Effector CD8-positive, alpha-beta T cell (primary cell): ENCODE measurements around the gene GDAP1L1.
"Not testable (repeated sequence)": the region's sequence is repeated elsewhere in the genome, so short reads cannot be mapped to it uniquely, and the experiment has no call there.

Source experiments
- DNase-seq: peaks from one replicate; lab custom pipeline; 2025; lab: John Stamatoyannopoulos, UW

Gene GDAP1L1

DNA sequence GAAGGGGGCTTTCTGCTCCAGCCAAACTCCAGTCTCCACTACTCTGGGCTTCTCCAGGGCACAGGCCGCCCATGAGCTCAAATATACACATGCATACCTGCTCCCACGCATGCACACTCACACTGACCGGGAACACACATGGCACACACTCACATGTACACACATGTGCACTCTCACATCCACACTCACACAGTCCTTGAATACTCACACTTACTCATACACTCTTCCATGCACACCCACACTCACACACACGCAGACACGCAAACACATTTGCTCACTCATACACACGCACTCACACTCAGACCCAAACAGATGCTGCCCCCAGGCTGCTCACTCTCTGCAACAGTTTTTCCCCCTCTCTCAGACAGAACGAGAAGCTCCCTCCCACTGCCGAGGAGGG is 7.0 kb downstream of the GDAP1L1 start:
- DNase-seq, result no peak

DNA sequence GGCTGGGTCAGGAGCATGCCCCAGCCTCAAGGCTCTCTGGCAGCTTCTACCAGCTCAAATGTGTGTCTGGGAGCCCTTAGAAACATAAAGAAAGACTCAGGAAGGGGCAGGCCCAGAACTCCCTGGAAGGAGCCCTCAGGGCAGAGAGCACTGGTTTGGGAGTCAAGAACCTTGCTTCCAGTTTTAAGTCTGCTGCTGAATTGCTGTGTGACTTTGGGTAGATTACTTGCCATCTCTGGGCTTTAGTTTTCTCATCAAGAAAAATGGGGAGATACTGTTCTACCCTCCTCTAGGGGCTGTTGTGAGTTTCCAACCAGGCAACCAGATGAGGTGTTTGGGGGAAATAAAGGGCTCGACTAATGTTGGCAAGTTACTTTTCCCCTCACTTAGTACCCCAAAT is 8.8 kb downstream of the GDAP1L1 start:
- no peak for DNase-seq

DNA sequence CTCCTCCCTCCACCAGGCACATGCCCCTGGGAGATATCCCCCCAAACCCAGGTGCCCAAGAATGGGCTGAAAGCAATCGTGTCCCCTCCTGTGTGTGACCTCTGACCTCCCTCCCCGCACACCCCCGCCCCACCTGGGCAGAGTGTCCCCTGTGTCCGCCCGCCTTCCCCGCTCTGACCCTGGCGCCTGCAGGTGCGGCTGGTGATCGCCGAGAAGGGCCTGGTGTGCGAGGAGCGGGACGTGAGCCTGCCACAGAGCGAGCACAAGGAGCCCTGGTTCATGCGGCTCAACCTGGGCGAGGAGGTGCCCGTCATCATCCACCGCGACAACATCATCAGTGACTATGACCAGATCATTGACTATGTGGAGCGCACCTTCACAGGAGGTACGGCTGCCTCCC is 9.9 kb downstream of the GDAP1L1 start:
- no peak for DNase-seq

DNA sequence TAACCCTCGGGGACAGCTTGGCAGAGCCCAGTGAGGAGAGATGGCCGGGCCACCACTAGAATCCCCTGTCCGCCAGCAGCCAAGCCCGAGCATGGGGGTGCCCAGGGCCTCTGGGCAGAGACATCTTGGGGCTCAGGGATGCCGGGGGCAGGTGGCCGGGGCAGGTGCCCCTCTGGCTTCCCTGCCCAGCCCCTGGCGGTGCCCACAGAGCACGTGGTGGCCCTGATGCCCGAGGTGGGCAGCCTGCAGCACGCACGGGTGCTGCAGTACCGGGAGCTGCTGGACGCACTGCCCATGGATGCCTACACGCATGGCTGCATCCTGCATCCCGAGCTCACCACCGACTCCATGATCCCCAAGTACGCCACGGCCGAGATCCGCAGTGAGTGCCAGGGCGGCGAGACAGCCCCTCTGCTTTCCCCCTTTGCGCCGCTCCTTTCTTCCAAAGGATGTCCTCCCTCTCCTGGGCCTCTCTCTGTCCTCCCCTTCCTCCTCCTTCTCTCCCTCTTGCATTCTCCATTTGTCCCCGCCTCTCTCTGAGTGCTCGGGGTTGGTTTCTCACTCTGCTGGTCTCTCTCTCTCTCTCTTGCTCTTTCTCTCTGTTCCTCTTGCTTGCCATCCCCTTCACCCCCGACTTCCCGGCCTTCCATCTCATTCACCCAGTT is 11.2 kb downstream of the GDAP1L1 start:
- no peak for DNase-seq

DNA sequence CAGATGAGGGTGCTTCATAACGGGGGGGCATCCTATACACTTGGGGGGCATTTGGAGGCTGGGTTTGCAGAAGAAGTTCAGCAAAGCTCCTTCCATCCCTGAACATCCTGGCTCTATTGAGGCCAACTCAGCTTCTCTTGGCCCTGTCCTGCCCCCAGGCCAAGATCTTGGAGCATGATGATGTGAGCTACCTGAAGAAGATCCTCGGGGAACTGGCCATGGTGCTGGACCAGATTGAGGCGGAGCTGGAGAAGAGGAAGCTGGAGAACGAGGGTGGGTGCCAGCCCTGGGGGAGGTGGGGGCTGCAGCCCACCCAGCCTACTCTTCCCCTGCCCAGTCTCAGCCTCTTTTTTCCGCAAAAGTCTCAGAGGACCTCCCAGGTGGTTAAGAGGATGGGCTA is 17.2 kb downstream of the GDAP1L1 start:
- DNase-seq, result no peak

DNA sequence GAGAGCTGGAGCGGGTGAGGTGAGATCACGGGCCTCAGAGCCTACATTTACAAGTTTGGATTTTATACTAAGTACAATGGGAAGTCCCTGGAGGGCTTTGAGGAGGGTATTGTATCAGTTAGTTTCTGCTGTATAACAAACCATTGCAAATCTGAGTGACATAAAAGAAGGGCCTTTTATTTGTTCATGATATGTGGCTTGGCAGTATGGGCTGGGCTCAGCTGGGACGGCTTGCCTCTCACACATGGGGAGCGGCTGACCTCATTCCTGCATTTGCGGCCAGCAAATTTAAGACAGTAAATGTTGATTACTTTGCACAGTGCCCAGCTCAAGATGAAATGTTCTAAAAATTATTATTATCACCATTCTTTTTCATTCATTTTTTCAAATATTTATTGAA is 21.7 kb downstream of the GDAP1L1 start:
- DNase-seq, result no peak

DNA sequence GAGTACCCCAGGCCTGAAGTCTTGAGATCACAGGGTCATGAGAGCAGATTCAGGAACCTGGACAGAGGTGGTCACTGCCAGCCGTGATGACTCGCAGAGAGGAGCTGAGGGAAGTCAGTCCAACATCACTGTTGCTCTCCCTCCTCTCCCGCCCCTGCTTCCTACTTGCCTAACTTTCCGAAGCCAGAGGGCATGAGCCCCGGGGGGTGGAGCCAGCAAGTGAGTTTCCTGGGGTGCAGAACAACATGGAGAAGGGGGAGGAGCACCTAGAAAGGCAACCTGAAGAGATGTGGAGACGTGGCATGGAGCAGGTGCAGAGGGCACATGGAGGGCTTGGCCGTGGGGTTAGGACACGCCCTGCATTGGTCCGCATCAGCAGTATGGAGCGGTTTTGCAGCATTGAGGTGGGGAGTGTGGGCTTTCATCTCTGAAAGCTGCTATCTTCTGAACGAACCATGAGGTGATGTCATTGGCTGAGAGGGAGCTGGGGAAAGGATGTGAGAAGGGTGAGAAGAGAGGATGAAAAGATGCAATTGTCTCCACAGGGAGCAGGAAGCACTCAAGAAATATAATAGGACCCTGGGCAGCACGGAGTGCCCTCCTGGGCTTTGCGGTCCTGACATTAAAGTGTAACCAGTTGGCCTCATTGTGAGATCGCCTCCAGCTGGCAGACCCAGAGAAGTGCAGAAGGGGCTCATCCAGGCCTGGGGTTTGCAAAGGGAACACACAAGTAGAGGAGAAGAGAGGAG is 25.0 kb downstream of the GDAP1L1 start:
- no peak for DNase-seq

DNA sequence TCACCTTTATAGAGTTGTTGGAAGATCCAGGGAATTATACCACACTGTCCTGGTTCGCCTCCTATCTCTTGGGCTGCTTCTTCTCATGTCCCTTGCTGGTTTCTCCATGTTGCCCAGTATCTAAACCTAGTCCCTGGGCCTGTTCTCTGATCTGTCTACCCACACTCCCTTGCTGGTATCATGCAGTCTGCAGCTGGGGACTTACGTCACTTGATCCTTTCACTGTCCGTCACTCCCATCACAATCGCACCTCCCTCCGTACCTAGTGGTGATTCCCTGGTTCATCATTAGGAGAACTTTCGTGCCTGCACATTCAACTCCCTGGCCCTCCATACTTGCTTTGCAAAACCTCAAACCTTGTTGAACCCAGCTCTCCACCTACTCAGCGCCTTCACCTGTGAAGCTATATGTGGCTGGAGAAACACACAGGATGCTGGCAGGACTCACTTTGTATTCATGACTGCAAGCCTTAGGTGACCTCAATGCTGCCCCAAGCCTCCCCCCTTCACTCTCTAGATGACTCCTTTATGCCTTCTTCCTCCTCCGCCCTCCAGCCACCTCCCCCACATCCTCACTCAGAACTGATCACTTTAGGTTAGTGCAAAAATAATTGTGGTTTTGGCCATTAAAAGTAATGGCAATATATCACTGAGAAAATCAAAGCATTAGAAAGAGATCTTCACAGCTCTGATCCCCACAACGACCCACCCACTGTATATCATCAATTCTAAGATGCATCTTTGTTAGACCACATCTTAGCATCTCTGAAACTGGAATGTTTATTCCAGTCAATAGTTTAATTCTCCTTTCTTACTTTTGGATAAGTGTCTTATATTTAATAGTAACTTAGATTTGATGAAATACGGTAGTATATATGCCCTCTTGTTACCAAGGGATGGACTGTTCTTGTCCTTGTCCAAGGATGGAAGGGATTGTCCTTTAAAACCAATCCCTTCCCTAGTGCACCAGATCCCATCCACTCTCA is 26.4 kb downstream of the GDAP1L1 start:
- DNase-seq, result no peak

DNA sequence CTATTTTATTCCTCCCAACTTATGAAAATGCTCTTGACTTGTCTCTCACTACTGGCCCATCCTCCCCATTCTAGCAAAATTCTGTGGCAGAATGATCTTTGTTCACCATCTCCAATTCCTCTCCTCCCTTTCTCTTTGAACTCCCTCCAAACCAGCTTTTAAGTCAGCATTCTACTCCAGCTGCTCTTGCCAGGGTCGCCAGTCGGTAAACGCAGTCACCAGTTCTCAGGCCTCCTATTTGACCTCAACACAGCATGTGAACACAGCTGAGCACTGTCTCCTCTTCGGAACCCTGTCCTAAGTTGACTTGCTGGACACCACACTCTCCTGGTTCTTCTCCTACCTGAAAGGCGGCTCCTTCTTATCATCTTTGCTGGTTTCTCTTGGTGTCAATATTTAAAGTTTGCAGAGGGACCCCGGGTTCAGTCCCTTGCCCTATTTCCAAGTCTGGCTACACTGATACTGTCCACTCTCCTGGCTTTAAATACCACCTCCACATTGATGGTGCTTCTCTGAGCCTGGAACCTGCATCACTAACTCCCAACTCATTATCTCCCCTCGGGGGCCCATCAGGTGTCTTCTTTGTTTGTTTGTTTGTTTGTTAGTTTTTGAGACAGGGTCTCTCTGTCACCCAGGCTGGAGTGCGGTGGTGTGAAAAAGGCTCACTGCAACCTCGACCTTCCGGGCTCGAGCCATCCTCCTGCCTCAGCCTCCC is 27.4 kb downstream of the GDAP1L1 start:
- no peak for DNase-seq

DNA sequence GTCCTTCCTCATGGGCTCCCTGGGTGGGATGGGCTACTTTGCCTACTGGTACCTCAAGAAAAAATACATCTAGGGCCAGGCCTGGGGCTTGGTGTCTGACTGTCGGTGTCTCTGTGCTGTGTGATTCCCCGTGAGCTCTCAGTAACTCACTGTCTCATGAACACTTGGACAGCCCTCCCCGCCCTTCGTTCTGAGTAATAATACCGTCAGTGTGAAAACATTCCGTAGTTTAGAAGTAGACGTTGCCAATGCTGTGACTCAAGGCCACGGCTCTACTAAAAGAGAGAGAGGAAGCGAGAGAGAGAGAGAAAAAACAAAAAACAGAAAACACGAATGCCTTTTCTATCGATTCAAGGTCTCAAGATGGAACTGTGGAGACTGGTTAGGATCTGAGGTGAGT is 32.1 kb downstream of the GDAP1L1 start:
- DNase-seq, result no peak

DNA sequence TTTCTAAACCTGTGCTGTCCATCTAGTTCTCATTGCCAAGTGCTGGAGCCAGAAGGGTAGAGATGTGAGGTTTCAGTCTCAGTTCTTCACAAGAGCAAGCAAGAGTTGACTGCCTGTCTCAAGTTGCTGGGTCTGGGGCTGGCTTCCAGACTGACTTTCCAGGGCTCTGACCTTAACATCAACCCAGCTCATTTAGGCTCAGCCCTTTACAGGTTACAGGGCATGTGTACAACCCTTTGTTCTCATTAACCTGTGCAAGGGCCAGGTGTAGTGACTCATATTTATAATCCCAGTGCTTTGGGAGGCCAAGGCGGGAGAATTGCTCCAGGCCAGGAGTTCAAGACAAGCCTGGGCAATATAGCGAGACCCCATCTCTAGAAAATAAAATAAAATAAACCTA is 33.3 kb downstream of the GDAP1L1 start:
- no peak for DNase-seq

DNA sequence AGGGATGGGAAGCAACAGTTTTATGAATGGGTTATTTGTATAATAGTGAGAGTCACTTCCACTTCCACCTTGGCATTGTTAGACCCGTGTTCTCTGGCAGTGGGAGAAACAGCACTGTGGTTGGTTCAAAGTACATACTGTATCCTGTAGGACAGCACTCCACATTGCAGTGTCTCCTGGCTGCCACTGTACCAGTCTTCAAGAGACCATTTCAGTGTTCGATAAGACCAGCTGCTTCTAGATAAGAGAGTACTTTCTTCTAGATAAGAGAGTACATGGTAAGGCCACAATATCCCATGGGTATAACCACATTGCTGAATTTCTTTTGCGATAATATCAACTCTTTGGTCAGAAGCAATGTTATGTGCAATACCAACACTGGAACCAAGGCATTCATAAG is 35.1 kb downstream of the GDAP1L1 start:
- DNase-seq, result no peak

DNA sequence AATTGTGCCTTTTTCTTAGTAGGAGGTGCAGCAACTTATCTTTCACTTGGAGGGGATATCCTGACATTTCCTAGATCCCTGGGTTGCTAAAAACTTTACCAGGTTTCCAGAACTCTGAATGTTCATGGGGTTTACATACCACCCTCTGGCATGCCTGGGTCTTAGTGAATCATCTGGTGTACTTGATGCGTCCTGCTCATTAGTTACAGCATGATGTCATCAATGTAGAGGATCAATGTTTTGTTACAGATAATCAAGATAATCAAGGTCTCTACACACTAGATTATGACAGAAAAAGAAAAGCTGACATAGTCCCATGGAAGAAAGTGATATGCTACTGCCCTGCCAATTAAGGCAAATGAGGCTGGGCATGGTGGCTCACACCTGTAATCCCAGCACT is 36.9 kb downstream of the GDAP1L1 start:
- no peak for DNase-seq

DNA sequence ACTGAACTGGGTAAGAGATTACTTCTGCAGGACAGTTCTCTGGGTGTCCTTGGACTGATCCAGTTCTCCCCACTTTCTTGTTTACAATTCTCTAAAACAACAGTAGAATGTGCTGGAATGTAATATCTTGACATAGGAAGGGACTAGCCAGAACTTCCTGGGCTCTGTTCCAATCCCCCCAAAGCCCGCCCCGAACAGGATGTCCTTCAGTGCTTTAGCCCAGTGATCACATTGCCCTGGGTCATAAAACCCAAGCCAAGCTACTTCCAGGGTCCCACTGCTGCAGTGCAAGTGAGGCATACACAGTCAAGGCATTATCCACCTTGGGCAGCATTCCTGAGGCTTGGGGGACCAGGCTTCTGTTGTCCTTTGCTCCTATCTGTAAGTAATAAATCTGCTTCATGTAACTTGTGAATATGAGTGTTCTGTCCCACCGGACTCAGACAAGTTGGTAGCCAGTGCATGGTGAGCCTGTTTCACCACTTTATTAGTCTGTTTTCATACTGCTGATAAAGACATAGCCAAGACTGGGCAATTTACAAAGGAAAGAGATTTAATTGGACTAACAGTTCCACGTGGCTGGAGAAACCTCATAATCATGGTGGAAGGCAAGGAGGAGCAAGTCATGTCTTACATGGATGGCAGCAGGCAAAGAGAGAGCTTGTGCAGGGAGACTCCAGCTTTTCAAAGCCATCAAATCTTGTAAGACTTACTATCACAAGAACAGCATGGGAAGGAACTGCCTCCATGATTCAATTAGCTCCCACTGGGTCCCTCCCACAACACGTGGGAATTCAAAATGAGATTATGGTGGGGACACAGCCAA is 40.4 kb downstream of the GDAP1L1 start:
- DNase-seq, result no peak

DNA sequence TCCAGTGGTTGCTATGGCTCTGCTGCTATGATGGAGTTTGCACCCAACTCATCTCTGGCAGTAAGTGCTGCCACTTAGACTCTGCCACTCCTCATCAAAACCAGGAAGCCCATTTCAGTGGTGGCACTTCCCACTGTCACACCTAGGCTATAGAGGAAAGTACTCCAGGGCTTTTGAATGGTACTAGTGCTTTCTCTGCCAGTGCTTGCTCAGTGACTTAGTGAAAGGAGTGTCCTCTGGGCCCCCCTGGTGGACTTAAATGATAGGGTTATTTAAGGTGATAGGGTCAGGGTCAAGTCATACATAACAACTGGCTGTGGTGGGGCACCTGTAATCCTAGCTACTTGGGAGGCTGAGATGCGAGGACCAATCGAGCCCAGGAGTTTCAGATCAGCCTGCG is 41.1 kb downstream of the GDAP1L1 start:
- no peak for DNase-seq

DNA sequence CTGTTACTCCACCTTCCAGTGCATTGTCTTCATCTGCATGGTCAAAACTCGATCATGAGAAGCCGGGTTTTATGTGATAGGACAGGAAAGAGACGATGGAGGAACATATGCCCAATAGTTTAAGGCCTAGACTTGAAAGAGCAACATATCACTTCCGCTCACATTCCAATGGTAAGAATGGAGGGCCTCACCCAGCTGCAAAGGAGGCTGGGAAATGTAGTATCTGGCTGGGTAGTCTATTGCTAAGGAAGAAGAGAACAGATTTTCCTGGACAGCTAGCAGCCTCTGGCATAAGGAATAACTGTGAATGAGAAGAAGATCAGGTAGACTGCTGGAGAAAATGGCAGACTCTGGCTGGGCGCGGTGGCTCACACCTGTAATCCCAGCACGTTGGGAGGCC is 44.6 kb downstream of the GDAP1L1 start:
- DNase-seq, result no peak

DNA sequence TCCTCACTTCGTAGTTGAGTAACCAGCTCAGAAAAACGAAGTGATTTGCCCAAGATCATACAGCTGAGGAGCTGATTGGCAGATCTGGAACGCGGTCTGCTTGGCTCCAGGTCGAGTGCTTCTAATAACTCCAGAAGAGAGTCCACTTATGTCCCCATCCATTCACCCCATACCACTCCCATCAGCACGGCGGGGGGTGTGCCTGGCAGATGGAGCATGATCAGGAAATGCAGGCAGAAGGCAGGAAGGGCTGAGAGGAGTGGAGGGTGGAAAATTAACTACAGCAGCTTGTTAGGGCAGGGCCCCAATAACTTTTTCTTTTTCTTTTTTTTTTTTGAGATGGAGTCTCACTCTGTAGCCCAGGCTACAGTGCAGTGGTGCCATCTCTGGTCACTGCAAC is 48.9 kb downstream of the GDAP1L1 start:
- no peak for DNase-seq

DNA sequence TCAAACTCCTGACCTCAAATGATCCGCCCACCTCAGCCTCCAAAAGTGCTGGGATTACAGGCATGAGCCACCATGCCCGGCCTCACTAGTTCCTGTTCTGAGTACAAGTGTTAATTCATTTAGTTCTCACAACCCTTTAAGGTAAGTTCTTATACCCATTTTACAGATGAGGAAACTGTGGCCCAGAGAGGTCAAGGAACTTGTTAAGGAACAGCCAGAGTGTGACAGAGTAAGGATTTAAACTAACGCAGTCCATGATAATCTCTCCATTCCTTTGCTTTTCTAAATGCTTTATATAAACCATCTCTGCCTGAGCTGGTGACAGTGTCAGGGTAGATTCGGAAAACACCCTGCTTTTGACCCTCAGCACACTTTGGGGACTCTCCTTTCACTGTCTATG is 50.6 kb downstream of the GDAP1L1 start:
- no peak for DNase-seq

DNA sequence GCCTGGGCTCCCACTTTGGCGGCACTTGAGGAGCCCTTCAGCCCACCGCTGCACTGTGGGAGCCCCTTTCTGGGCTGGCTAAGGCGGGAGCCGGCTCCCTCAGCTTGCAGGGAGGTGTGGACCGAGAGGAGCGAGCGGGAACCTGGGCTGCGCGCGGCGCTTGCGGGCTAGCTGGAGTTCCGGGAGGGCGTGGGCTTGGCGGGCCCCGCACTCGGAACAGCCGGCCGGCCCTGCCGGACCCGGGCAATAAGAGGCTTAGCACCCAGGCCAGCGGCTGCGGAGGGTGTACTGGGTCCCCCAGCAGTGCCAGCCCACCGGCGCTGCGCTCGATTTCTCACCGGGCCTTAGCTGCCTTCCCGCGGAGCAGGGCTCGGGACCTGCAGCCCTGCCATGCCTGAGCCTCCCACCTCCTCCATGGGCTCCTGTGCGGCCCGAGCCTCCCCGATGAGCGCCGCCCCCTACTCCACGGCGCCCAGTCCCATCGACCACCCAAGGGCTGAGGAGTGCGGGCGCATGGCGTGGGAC is 52.0 kb downstream of the GDAP1L1 start:
- not testable (repeated sequence) for DNase-seq

DNA sequence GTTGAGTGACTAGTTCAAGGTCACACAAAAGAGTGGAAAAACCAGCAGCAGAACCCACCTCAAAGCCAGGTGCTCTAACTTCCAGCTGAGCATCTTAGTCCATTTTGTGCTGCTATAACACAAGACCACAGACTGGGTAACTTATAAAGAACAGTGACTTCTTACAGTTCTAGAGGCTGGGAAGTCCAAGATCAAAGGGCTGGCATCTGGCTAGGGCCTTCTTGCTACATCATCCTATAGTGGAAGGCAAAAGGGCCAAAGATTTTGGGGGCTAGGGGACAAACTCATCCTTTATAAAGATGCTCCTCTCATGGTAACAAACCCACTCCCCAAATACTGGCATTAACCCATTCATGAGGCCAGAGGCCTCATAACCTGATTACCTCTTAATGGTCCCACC is 54.2 kb downstream of the GDAP1L1 start:
- DNase-seq, result no peak
